ENCODE data around the gene RNGTT.
A peak's percentile ranks its signal among the peaks of the same experiment; 100 is the strongest.

Gene RNGTT

DNA sequence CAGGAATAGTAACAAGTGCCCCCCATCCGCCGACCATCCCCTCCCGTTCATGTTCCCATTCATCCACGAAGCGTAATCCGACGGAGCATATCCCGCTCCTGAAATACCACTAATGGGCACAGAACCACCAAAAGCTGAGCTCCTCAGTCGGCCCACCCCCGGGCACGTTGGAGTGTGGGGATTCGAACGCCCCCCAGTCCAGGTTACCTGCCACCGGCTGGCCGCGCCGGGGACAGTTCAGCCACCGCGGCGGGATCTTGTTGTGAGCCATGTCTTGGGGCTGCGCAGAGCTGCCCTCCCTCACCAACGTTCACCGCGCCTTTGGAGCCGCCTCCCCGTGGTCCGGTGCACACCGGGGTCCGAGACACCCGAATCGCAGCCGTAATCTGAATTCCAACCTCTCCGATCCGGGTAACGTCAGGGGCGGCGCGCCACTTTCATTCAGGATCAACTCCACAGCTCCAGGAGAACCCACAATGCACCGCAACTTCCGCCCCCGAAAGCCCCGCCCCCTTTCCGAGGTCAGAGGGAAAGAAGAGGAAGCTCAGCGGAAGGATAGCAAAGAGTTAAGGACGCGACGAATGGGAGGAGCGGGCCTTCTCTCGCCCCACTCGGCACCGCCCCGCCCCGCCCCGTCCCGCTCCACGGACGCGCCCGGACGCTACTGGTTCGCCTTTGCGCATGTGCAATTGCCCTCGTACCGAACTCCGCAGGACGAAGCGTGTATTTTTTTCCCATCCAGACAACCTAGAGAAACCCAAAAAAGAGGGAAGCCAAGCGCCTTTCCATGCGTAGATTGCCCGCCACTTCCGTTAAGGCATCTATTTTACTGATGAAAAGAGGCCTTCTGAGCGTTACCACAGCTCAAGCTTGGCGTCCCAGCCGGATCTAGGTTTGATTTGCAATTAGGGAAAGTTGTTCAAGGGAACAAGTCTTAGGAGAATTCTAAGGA is at the start of gene RNGTT:
RNGTT (minus strand) TSS at position 480 of the 952 bp plus-strand sequence; CDS start at position 271, 209 bp downstream.
- Mint-ChIP-seq H3K4me3 (peak within 1 kb of the TSS; percentile 99), H3K4me1 (peaks cover 60% of the 10 kb centered on the region), H3K36me3 (peaks cover 3% of the 10 kb centered on the region), H3K27me3 (no peaks in the 10 kb centered on the region), H3K27ac (peak within 1 kb of the TSS; percentile 93), H3K9me3 (no peaks in the 10 kb centered on the region)

DNA sequence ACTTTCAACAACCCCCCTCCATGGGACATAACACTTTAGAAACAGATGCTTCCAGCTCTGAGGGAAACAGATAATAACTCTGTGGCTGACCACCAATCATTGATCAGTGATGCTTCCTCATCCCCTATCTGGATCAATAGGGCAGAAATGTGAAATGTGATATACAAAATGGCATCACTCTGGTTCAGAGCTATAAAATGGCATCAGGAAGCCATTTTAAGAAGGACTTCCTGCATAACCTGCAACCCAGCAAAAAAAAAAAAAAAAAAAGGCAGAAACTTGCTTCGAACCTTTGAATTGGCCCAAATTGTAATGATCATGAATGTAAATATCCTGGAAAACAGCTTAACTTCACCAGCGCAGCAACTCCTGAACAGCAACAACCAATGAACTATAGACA is 48.0 kb upstream of the RNGTT start:
- H3K4me3 Mint-ChIP-seq: no peak overlapping the region
- no peak overlapping the region for H3K27ac Mint-ChIP-seq
- no peaks in the 10 kb centered on the region for H3K27me3 Mint-ChIP-seq

DNA sequence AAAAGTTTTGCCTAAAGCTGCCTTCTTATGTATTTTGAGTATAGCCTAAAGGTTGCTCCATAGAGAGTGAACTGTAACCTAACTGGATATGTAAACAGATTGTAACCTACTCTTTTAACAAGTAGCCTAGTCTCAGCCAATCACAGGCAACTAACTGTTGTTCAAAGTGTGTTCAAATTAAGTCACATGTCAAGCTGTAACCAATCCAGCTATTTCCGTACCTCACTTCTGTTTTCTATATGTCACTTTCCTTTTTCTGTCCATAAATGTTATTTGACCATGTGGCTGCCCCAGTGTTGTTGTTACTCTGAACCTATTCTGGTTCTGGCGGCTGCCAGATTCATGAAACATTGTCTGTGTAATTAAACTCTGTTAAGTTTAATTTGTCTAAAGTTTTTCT is 47.4 kb upstream of the RNGTT start:
- Mint-ChIP-seq H3K27ac (no peak overlapping the region), H3K4me3 (no peak overlapping the region), H3K36me3 (no peaks in the 10 kb centered on the region), H3K27me3 (no peaks in the 10 kb centered on the region), H3K4me1 (peaks cover 13% of the 10 kb centered on the region), H3K9me3 (peaks cover 1% of the 10 kb centered on the region)

More for the DNA sequence above, 48.0 kb upstream of the RNGTT start:
- H3K36me3 Mint-ChIP-seq: no peaks in the 10 kb centered on the region
- peaks cover 5% of the 10 kb centered on the region for H3K9me3 Mint-ChIP-seq
- peaks cover 13% of the 10 kb centered on the region for H3K4me1 Mint-ChIP-seq

DNA sequence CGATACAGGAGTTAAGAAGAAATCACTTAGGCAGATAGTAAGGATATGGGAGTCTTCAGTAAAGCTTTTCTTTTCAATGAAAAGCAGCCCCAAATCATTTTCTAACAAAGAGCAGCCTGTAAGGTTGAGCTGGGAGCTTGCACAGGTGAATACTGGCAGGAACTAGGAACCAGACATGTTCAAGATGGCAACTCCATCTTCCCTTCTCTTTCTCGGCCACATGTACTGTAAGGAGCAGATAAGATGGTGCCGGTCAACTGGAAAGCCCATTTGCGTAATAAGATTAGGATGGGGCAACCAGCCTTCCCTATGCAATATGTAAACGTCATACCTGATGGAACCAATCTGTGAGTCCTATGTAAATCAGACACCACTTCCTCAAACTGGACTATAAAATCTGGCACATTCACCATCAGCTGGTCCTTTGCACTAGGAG is 46.2 kb upstream of the RNGTT start:
- H3K36me3 Mint-ChIP-seq: peaks cover 2% of the 10 kb centered on the region
- no peak overlapping the region for H3K4me3 Mint-ChIP-seq

GRCh38 chr6:89008815-89009374 is 45.5 kb upstream of the RNGTT start:
- Mint-ChIP-seq H3K4me1 (peaks cover 13% of the 10 kb centered on the region), H3K36me3 (peaks cover 2% of the 10 kb centered on the region), H3K9me3 (no peaks in the 10 kb centered on the region), H3K27ac (no peak overlapping the region), H3K4me3 (no peak overlapping the region), H3K27me3 (no peaks in the 10 kb centered on the region)

More for the DNA sequence above, 46.2 kb upstream of the RNGTT start:
- H3K4me1 Mint-ChIP-seq: peaks cover 13% of the 10 kb centered on the region
- no peaks in the 10 kb centered on the region for H3K9me3 Mint-ChIP-seq
- no peak overlapping the region for H3K27ac Mint-ChIP-seq
- H3K27me3 Mint-ChIP-seq: no peaks in the 10 kb centered on the region

- no peaks in the 10 kb centered on the region for H3K9me3 Mint-ChIP-seq
- H3K27ac Mint-ChIP-seq: no peak overlapping the region
- no peaks in the 10 kb centered on the region for H3K27me3 Mint-ChIP-seq
- H3K36me3 Mint-ChIP-seq: peaks cover 2% of the 10 kb centered on the region
- no peak overlapping the region for H3K4me3 Mint-ChIP-seq
- peaks cover 13% of the 10 kb centered on the region for H3K4me1 Mint-ChIP-seq
These were observed 44.8 kb upstream of the RNGTT start for GRCh38 chr6:89008001-89008814.

- Mint-ChIP-seq H3K36me3 (peaks cover 2% of the 10 kb centered on the region), H3K27me3 (no peaks in the 10 kb centered on the region), H3K9me3 (no peaks in the 10 kb centered on the region), H3K4me3 (peak overlapping the region; percentile 15), H3K27ac (no peak overlapping the region), H3K4me1 (peaks cover 13% of the 10 kb centered on the region)
These were observed 44.0 kb upstream of the RNGTT start for GRCh38 chr6:89007209-89008000.

- no peaks in the 10 kb centered on the region for H3K9me3 Mint-ChIP-seq
- H3K4me1 Mint-ChIP-seq: peaks cover 4% of the 10 kb centered on the region
- H3K4me3 Mint-ChIP-seq: no peak overlapping the region
- H3K27ac Mint-ChIP-seq: no peak overlapping the region
- H3K36me3 Mint-ChIP-seq: peaks cover 2% of the 10 kb centered on the region
- peaks cover 1% of the 10 kb centered on the region for H3K27me3 Mint-ChIP-seq
These were observed 39.1 kb upstream of the RNGTT start for GRCh38 chr6:89002523-89002922.

- no peaks in the 10 kb centered on the region for H3K9me3 Mint-ChIP-seq
- H3K36me3 Mint-ChIP-seq: no peaks in the 10 kb centered on the region
- H3K27me3 Mint-ChIP-seq: peaks cover 1% of the 10 kb centered on the region
- no peaks in the 10 kb centered on the region for H3K4me1 Mint-ChIP-seq
- H3K4me3 Mint-ChIP-seq: no peak overlapping the region
- no peak overlapping the region for H3K27ac Mint-ChIP-seq
These were observed 33.9 kb upstream of the RNGTT start for GRCh38 chr6:88997327-88997726.

DNA sequence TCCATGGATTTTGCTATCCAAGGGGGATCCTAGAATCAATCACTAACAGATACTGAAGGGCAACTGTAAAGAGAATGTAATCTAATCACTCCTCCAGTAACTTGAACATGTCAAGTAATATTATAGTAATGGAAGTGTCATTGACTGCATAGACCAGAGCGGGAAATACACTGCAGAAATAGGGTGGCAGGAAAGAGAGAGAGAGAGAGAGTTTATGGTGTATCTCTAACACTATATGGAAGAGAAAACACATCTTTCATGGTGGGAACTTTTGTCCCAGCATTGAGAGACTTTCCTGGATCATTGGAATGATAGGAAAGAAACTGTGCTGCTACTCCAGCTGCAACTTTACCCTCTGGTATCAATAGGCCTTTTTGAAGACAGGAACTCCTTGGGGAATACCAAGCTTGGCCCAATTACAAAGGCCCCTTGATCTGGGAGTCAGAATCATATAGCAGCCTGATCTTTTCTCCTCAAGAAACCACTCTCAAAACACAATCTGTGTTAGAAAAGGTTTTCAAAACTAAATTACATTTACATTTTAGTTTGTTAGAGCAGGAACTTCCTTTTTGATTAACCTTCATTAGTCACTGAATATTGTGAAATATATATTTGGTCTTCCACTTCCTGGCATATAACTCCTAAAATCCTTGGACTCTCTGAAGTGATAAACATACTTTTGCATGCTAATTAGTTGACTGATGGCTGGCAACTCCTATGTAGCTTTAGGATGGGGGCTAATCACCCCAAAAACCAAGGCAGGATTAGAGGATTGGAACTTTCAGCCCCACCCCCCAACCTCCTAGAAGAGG is 29.5 kb upstream of the RNGTT start:
- H3K36me3 Mint-ChIP-seq: no peaks in the 10 kb centered on the region
- H3K27me3 Mint-ChIP-seq: no peaks in the 10 kb centered on the region
- no peak overlapping the region for H3K4me3 Mint-ChIP-seq

GRCh38 chr6:88989215-88989614 is 25.8 kb upstream of the RNGTT start:
- H3K4me1 Mint-ChIP-seq: no peaks in the 10 kb centered on the region
- no peaks in the 10 kb centered on the region for H3K36me3 Mint-ChIP-seq
- no peak overlapping the region for H3K27ac Mint-ChIP-seq
- H3K9me3 Mint-ChIP-seq: no peaks in the 10 kb centered on the region
- no peak overlapping the region for H3K4me3 Mint-ChIP-seq
- H3K27me3 Mint-ChIP-seq: no peaks in the 10 kb centered on the region

More for the DNA sequence above, 29.5 kb upstream of the RNGTT start:
- Mint-ChIP-seq H3K4me1 (no peaks in the 10 kb centered on the region), H3K9me3 (no peaks in the 10 kb centered on the region), H3K27ac (no peak overlapping the region)

GRCh38 chr6:88987922-88988321 is 24.5 kb upstream of the RNGTT start:
- H3K27ac Mint-ChIP-seq: no peak overlapping the region
- no peaks in the 10 kb centered on the region for H3K36me3 Mint-ChIP-seq
- no peaks in the 10 kb centered on the region for H3K4me1 Mint-ChIP-seq
- no peak overlapping the region for H3K4me3 Mint-ChIP-seq
- no peaks in the 10 kb centered on the region for H3K9me3 Mint-ChIP-seq
- no peaks in the 10 kb centered on the region for H3K27me3 Mint-ChIP-seq

GRCh38 chr6:88985901-88986300 is 22.5 kb upstream of the RNGTT start:
- H3K36me3 Mint-ChIP-seq: no peaks in the 10 kb centered on the region
- H3K4me1 Mint-ChIP-seq: peaks cover 4% of the 10 kb centered on the region
- no peaks in the 10 kb centered on the region for H3K9me3 Mint-ChIP-seq
- H3K27ac Mint-ChIP-seq: no peak overlapping the region
- no peak overlapping the region for H3K4me3 Mint-ChIP-seq
- no peaks in the 10 kb centered on the region for H3K27me3 Mint-ChIP-seq

- no peak overlapping the region for H3K4me3 Mint-ChIP-seq
- peaks cover 4% of the 10 kb centered on the region for H3K4me1 Mint-ChIP-seq
- H3K27ac Mint-ChIP-seq: no peak overlapping the region
- no peaks in the 10 kb centered on the region for H3K36me3 Mint-ChIP-seq
- H3K27me3 Mint-ChIP-seq: no peaks in the 10 kb centered on the region
- no peaks in the 10 kb centered on the region for H3K9me3 Mint-ChIP-seq
These were observed 21.2 kb upstream of the RNGTT start for GRCh38 chr6:88984606-88985005.

Data from activated naive CD4-positive, alpha-beta T cell treated with anti-CD3 and anti-CD28 coated beads, Interleukin-2, amount 50 U/mL, for 24 hours (primary cell).